Neural progenitor cell (in vitro differentiated cells): ENCODE results near the gene DVL2. TPM values are rescaled to one million over a fixed set of nuclear protein-coding genes. Genes with fewer than 3 reads are reported as not detected.
"Not testable (repeated sequence)": the region's sequence is repeated elsewhere in the genome, so short reads cannot be mapped to it uniquely, and the experiment has no call there.

Experiments
- DNase-seq: peaks from one replicate; pipeline ENCODE4 v3.0.0-alpha.2; 2016; ENCODE audit warnings: low spot score
- H2AFZ ChIP-seq: fragments of 200-600 bp; sonication (generic); replicated peaks from 2 replicates; pipeline ENCODE4 v1.6.1; 2016; ENCODE audit warnings: antibody characterized with exemption
- H3F3A ChIP-seq: fragments of 200-600 bp; sonication (generic); 2 replicates; pipeline ENCODE4 v1.6.1; 2016; ENCODE audit warnings: antibody characterized with exemption, low read depth
- H3K27ac ChIP-seq: fragments of 200-600 bp; sonication (generic); 2 replicates; pipeline ENCODE4 v1.5.1; 2016; ENCODE audit warnings: mild to moderate bottlenecking
- H3K27me3 ChIP-seq: fragments of 200-600 bp; sonication (generic); 2 replicates; pipeline ENCODE4 v1.6.1; 2016; ENCODE audit warnings: mild to moderate bottlenecking, moderate library complexity
- H3K36me3 ChIP-seq: fragments of 200-600 bp; sonication (generic); 2 replicates; pipeline ENCODE4 v1.5.1; 2016
- H3K4me1 ChIP-seq: fragments of 200-600 bp; sonication (generic); 2 replicates; pipeline ENCODE4 v1.6.1; 2016; ENCODE audit warnings: mixed run types
- H3K4me2 ChIP-seq: fragments of 200-600 bp; sonication (generic); 2 replicates; pipeline ENCODE4 v1.6.1; 2016
- H3K4me3 ChIP-seq: fragments of 200-600 bp; sonication (generic); 2 replicates; pipeline ENCODE4 v1.5.1; 2016
- H3K79me2 ChIP-seq: fragments of 200-600 bp; sonication (generic); 2 replicates; pipeline ENCODE4 v1.6.1; 2016; ENCODE audit warnings: low read depth
- H3K9ac ChIP-seq: fragments of 200-600 bp; sonication (generic); 2 replicates; pipeline ENCODE4 v1.6.1; 2016
- H3K9me3 ChIP-seq: fragments of 200-600 bp; sonication (generic); 2 replicates; pipeline ENCODE4 v1.5.1; 2016; ENCODE audit warnings: low read depth
- H4K20me1 ChIP-seq: fragments of 200-600 bp; sonication (generic); 2 replicates; pipeline ENCODE4 v1.6.1; 2016; ENCODE audit warnings: low read depth
- H3K27ac Mint-ChIP-seq: 3 replicates; pipeline ENCODE4 v1.8.0; 2021; ENCODE audit warnings: mixed read lengths
- H3K27me3 Mint-ChIP-seq: 2 replicates; pipeline ENCODE4 v1.8.0; 2022; ENCODE audit warnings: low read depth, mild to moderate bottlenecking, inconsistent platforms, moderate library complexity, mixed read lengths; ENCODE audit not compliant: insufficient read depth
- H3K36me3 Mint-ChIP-seq: 3 replicates; pipeline ENCODE4 v1.8.0; 2021; ENCODE audit warnings: mixed read lengths
- H3K4me1 Mint-ChIP-seq: 3 replicates; pipeline ENCODE4 v1.8.0; 2021; ENCODE audit warnings: mixed read lengths
- H3K4me3 Mint-ChIP-seq: 3 replicates; pipeline ENCODE4 v1.8.0; 2021; ENCODE audit warnings: mild to moderate bottlenecking, moderate library complexity, mixed read lengths
- H3K9me3 Mint-ChIP-seq: 3 replicates; pipeline ENCODE4 v1.8.0; 2020; ENCODE audit warnings: mixed read lengths
- CTCF ChIP-seq: fragments of 200-600 bp; sonication (generic); IDR thresholded peaks from 2 replicates; pipeline ENCODE4 v1.5.1; 2017; ENCODE audit warnings: antibody characterized with exemption, mild to moderate bottlenecking
- EZH2 ChIP-seq: fragments of 200-600 bp; sonication (generic); IDR thresholded peaks from 2 replicates; pipeline ENCODE4 v1.6.1; 2017; ENCODE audit warnings: antibody characterized with exemption, mild to moderate bottlenecking, moderate library complexity
- EZH2phosphoT487 ChIP-seq: fragments of 200-600 bp; sonication (generic); IDR thresholded peaks from 2 replicates; pipeline ENCODE4 v1.6.1; 2017; ENCODE audit warnings: antibody characterized with exemption
- total RNA-seq: library from RNA; depleted of rRNA; stranded (reverse); fragments of >200 nt; gene quantifications from 2 replicates; pipeline ENCODE4 v1.2.3, GENCODE V29; 2015; ENCODE audit warnings: low replicate concordance

Gene DVL2
- total RNA-seq, 1 donor from 2014 or later, result 43.9 TPM

GRCh38 chr17:7246779-7247178 is 12.5 kb upstream of the DVL2 start:
- H3K27me3 ChIP-seq, result no peaks in the 10 kb centered on the region
- H3K9ac ChIP-seq, result no peak overlapping the region
- no peaks in the 10 kb centered on the region for H3K9me3 ChIP-seq
- H3K4me3 Mint-ChIP-seq, result peak overlapping the region; percentile 5
- H3K4me3 ChIP-seq, result no peak overlapping the region
- H3K9me3 Mint-ChIP-seq, result no peaks in the 10 kb centered on the region
- peaks cover 13% of the 10 kb centered on the region for H3K27me3 Mint-ChIP-seq
- peaks cover 34% of the 10 kb centered on the region for H4K20me1 ChIP-seq
- no peaks in the 10 kb centered on the region for H3K36me3 ChIP-seq
- H3K27ac ChIP-seq, result no peak overlapping the region
- no peak overlapping the region for H3K4me2 ChIP-seq
- H3K79me2 ChIP-seq, result peaks cover 52% of the 10 kb centered on the region
- H3K36me3 Mint-ChIP-seq, result peaks cover 24% of the 10 kb centered on the region
- H3K4me1 Mint-ChIP-seq, result peaks cover 35% of the 10 kb centered on the region
- DNase-seq, result no peak
- peaks cover 14% of the 10 kb centered on the region for H3K4me1 ChIP-seq
- no peak overlapping the region for H3K27ac Mint-ChIP-seq
- H2AFZ ChIP-seq, result no peak overlapping the region
- H3F3A ChIP-seq, result peaks cover 32% of the 10 kb centered on the region
- no peak for TF ChIP-seq EZH2
- TF ChIP-seq CTCF, result no peak
- TF ChIP-seq EZH2phosphoT487, result no peak

GRCh38 chr17:7243838-7244237 is 9.5 kb upstream of the DVL2 start:
- H3K4me1 ChIP-seq, result peaks cover 18% of the 10 kb centered on the region
- not testable (repeated sequence) for H3K4me3 ChIP-seq, H3K9me3 ChIP-seq, H3K27ac ChIP-seq, H3K27me3 Mint-ChIP-seq, H3K9me3 Mint-ChIP-seq, H3K27ac Mint-ChIP-seq, H3K36me3 ChIP-seq, H2AFZ ChIP-seq, H3K27me3 ChIP-seq, H3K9ac ChIP-seq, H3K4me2 ChIP-seq, DNase-seq
- peaks cover 47% of the 10 kb centered on the region for H3F3A ChIP-seq
- peaks cover 52% of the 10 kb centered on the region for H3K79me2 ChIP-seq
- peaks cover 28% of the 10 kb centered on the region for H3K36me3 Mint-ChIP-seq
- peak overlapping the region; percentile 72 for H3K4me3 Mint-ChIP-seq
- H3K4me1 Mint-ChIP-seq, result peaks cover 37% of the 10 kb centered on the region
- peaks cover 13% of the 10 kb centered on the region for H4K20me1 ChIP-seq

- H3K4me1 ChIP-seq, result peaks cover 18% of the 10 kb centered on the region
- Mint-ChIP-seq H3K9me3 (no peaks in the 10 kb centered on the region), H3K36me3 (peaks cover 26% of the 10 kb centered on the region), H3K4me3 (peak overlapping the region; percentile 99), H3K4me1 (peaks cover 32% of the 10 kb centered on the region), H3K27ac (peak overlapping the region; percentile 43), H3K27me3 (peaks cover 7% of the 10 kb centered on the region)
- H3K4me3 ChIP-seq, result peak overlapping the region; percentile 82
- peaks cover 8% of the 10 kb centered on the region for H4K20me1 ChIP-seq
- H3K9me3 ChIP-seq, result no peaks in the 10 kb centered on the region
- no peak for DNase-seq
- no peaks in the 10 kb centered on the region for H3K36me3 ChIP-seq
- no peak overlapping the region for H3K9ac ChIP-seq
- peaks cover 47% of the 10 kb centered on the region for H3F3A ChIP-seq
- TF ChIP-seq CTCF, result no peak
- no peak for TF ChIP-seq EZH2phosphoT487
- TF ChIP-seq EZH2, result no peak
- H3K27ac ChIP-seq, result peak overlapping the region; percentile 1
- H3K27me3 ChIP-seq, result no peaks in the 10 kb centered on the region
- H3K4me2 ChIP-seq, result peak overlapping the region; percentile 88
- H2AFZ ChIP-seq, result no peak overlapping the region
- peaks cover 52% of the 10 kb centered on the region for H3K79me2 ChIP-seq
These were observed 9.1 kb upstream of the DVL2 start for GRCh38 chr17:7243453-7243729.

- Histone ChIP-seq H4K20me1 (peaks cover 6% of the 10 kb centered on the region), H3K4me2 (peak overlapping the region; percentile 88), H3K9ac (peak overlapping the region; percentile 67), H3K27me3 (no peaks in the 10 kb centered on the region), H3K4me1 (peaks cover 18% of the 10 kb centered on the region), H3K36me3 (no peaks in the 10 kb centered on the region), H3K4me3 (peak overlapping the region; percentile 82), H3F3A (peaks cover 48% of the 10 kb centered on the region), H3K79me2 (peaks cover 52% of the 10 kb centered on the region), H2AFZ (peak overlapping the region; percentile 96), H3K9me3 (no peaks in the 10 kb centered on the region), H3K27ac (peak overlapping the region; percentile 82)
- Mint-ChIP-seq H3K9me3 (no peaks in the 10 kb centered on the region), H3K4me3 (peak overlapping the region; percentile 99), H3K4me1 (peaks cover 32% of the 10 kb centered on the region), H3K36me3 (peaks cover 26% of the 10 kb centered on the region), H3K27me3 (peaks cover 7% of the 10 kb centered on the region), H3K27ac (peak overlapping the region; percentile 99)
- DNase-seq, result peak; percentile 98
- TF ChIP-seq CTCF, result peak; percentile 8
- no peak for TF ChIP-seq EZH2phosphoT487
These were observed 8.6 kb upstream of the DVL2 start for GRCh38 chr17:7242717-7243452.
